IMR-90 (cell line): ENCODE results near the gene GPC6. TPM values are rescaled to one million over a fixed set of nuclear protein-coding genes. Genes with fewer than 3 reads are reported as not detected.

Source experiments
- ATAC-seq: fragments of 200-7000 bp; cut with Tn5 transposase; 2 replicates; pipeline ENCODE4 v1.9.1; 2020; ENCODE audit warnings: low read depth, mild to moderate bottlenecking, moderate library complexity
- BruUV-seq: library from RNA; stranded (reverse); fragments of 400-500 nt; replicated peaks from 2 replicates; lab custom pipeline; 2021; lab: Mats Ljungman, UMichigan
- CTCF ChIA-PET: fragments of 300-600 bp; formaldehyde crosslinking; extraction: SDS; loops from one replicate; lab custom pipeline; 2021; ENCODE audit warnings: antibody characterized with exemption; lab: Yijun Ruan, JAX
- POLR2A ChIA-PET: fragments of 300-600 bp; sonication (Branson Sonifier 250); formaldehyde crosslinking; loops from one replicate; lab custom pipeline; 2022; ENCODE audit warnings: antibody characterized with exemption; ENCODE audit not compliant: unreplicated experiment; lab: Charles Lee
- DNase-seq: peaks from one replicate; pipeline ENCODE4 v3.0.0; 2013
- H2AFZ ChIP-seq: replicated peaks from 2 replicates; pipeline ENCODE3; 2013; ENCODE audit warnings: low read length, mild to moderate bottlenecking; ENCODE audit not compliant: poor library complexity
- H2AK5ac ChIP-seq: 2 replicates; pipeline ENCODE4 v1.6.1; 2013; ENCODE audit warnings: low read depth, low read length, inconsistent platforms
- H2AK9ac ChIP-seq: replicated peaks from 2 replicates; pipeline ENCODE3; 2013; ENCODE audit warnings: mild to moderate bottlenecking, low read depth, low read length, moderate library complexity; ENCODE audit not compliant: poor library complexity
- H2BK120ac ChIP-seq: 2 replicates; pipeline ENCODE4 v1.6.1; 2013; ENCODE audit warnings: low read depth, low read length, inconsistent platforms
- H2BK15ac ChIP-seq: 3 replicates; pipeline ENCODE4 v1.6.1; 2013; ENCODE audit warnings: low read depth, low read length, inconsistent platforms
- H2BK20ac ChIP-seq: 2 replicates; pipeline ENCODE4 v1.6.1; 2013; ENCODE audit warnings: low read depth, mild to moderate bottlenecking, inconsistent platforms, low read length, moderate library complexity
- H2BK5ac ChIP-seq: 2 replicates; pipeline ENCODE4 v1.6.1; 2013; ENCODE audit warnings: mild to moderate bottlenecking, low read depth, low read length, inconsistent platforms; ENCODE audit not compliant: poor library complexity, severe bottlenecking
- H3K14ac ChIP-seq: replicated peaks from 2 replicates; pipeline ENCODE4 v1.6.1; 2013; ENCODE audit warnings: low read depth, low read length, inconsistent platforms
- H3K18ac ChIP-seq: 2 replicates; pipeline ENCODE4 v1.6.1; 2013; ENCODE audit warnings: low read depth, low read length, control low read depth
- H3K23ac ChIP-seq: 2 replicates; pipeline ENCODE4 v1.6.1; 2013; ENCODE audit warnings: low read depth, low read length, inconsistent platforms
- H3K27ac ChIP-seq: 2 replicates; pipeline ENCODE4 v1.5.1; 2013; ENCODE audit warnings: mild to moderate bottlenecking, control low read depth, low read length; ENCODE audit not compliant: insufficient read depth
- H3K27me3 ChIP-seq: 2 replicates; pipeline ENCODE4 v1.6.1; 2013; ENCODE audit warnings: low read length; ENCODE audit not compliant: control insufficient read depth, insufficient read depth
- H3K36me3 ChIP-seq: 2 replicates; pipeline ENCODE4 v1.6.1; 2013; ENCODE audit warnings: low read length, mixed read lengths; ENCODE audit not compliant: control insufficient read depth, insufficient read depth
- H3K4ac ChIP-seq: 2 replicates; pipeline ENCODE4 v1.6.1; 2013; ENCODE audit warnings: low read depth, low read length, inconsistent platforms
- H3K4me1 ChIP-seq: 2 replicates; pipeline ENCODE4 v1.6.1; 2013; ENCODE audit warnings: low read length, mixed read lengths; ENCODE audit not compliant: control insufficient read depth, insufficient read depth
- H3K4me2 ChIP-seq: 2 replicates; pipeline ENCODE4 v1.6.1; 2013; ENCODE audit warnings: low read depth, mild to moderate bottlenecking, control low read depth, low read length, moderate library complexity
- H3K4me3 ChIP-seq: 2 replicates; pipeline ENCODE4 v1.5.1; 2013; ENCODE audit warnings: low read depth, mild to moderate bottlenecking, control low read depth, low read length, moderate library complexity; ENCODE audit not compliant: insufficient read depth
- H3K56ac ChIP-seq: 2 replicates; pipeline ENCODE4 v1.6.1; 2013; ENCODE audit warnings: low read length, inconsistent platforms; ENCODE audit not compliant: insufficient read depth; ENCODE audit errors: extremely low read depth
- H3K79me1 ChIP-seq, 2 experiments: 2 replicates each; pipeline ENCODE4 v1.6.1; 2013; ENCODE audit warnings: low read length in 2 of 2, inconsistent platforms in 1 of 2, low read depth in 1 of 2
- H3K9ac ChIP-seq: 2 replicates; pipeline ENCODE4 v1.6.1; 2013; ENCODE audit warnings: low read depth, low read length, control low read depth
- H3K9me1 ChIP-seq: 2 replicates; pipeline ENCODE4 v1.6.1; 2013; ENCODE audit warnings: low read length, inconsistent platforms; ENCODE audit not compliant: insufficient read depth
- H3K9me3 ChIP-seq: 2 replicates; pipeline ENCODE4 v1.6.1; 2013; ENCODE audit warnings: low read length; ENCODE audit not compliant: control insufficient read depth, insufficient read depth
- H4K20me1 ChIP-seq: 2 replicates; pipeline ENCODE4 v1.6.1; 2013; ENCODE audit warnings: low read length, inconsistent platforms; ENCODE audit not compliant: insufficient read depth
- H4K5ac ChIP-seq: 2 replicates; pipeline ENCODE4 v1.6.1; 2013; ENCODE audit warnings: mild to moderate bottlenecking, low read depth, low read length, control low read depth
- H4K8ac ChIP-seq, 2 experiments: 2 replicates each; pipeline ENCODE4 v1.6.1; 2013; ENCODE audit warnings: low read depth in 2 of 2, low read length in 2 of 2, control low read depth in 1 of 2, inconsistent platforms in 1 of 2
- H4K91ac ChIP-seq: 2 replicates; pipeline ENCODE4 v1.6.1; 2013; ENCODE audit warnings: low read depth, low read length, inconsistent platforms; ENCODE audit not compliant: insufficient read depth
- BHLHE40 ChIP-seq: fragments of 150-350 bp; IDR thresholded peaks from 2 replicates; pipeline ENCODE4 v1.6.1; 2016; ENCODE audit warnings: mild to moderate bottlenecking, low read depth, low read length
- CEBPB ChIP-seq: IDR thresholded peaks from 2 replicates; pipeline ENCODE4 v1.6.1; 2012; ENCODE audit warnings: low read depth, low read length, improper control_type of control experiment
- CHD1 ChIP-seq: IDR thresholded peaks from 2 replicates; pipeline ENCODE4 v1.6.1; 2012; ENCODE audit warnings: low read depth, low read length, improper control_type of control experiment
- ELK1 ChIP-seq: fragments of 150-350 bp; IDR thresholded peaks from 2 replicates; pipeline ENCODE4 v1.6.1; 2016; ENCODE audit warnings: low read depth, mild to moderate bottlenecking, low read length, moderate library complexity, borderline replicate concordance
- FOS ChIP-seq: fragments of 150-350 bp; IDR thresholded peaks from 2 replicates; pipeline ENCODE4 v1.6.1; 2016; ENCODE audit warnings: low read depth, low read length
- MAFK ChIP-seq: IDR thresholded peaks from 2 replicates; pipeline ENCODE4 v1.6.1; 2012; ENCODE audit warnings: low read depth, low read length, improper control_type of control experiment
- MAZ ChIP-seq: IDR thresholded peaks from 2 replicates; pipeline ENCODE4 v1.6.1; 2012; ENCODE audit warnings: low read depth, mild to moderate bottlenecking, low read length, improper control_type of control experiment, moderate library complexity, borderline replicate concordance
- MXI1 ChIP-seq: IDR thresholded peaks from 2 replicates; pipeline ENCODE4 v1.6.1; 2012; ENCODE audit warnings: low read depth, mild to moderate bottlenecking, low read length, moderate library complexity, borderline replicate concordance
- NFE2L2 ChIP-seq: fragments of 150-350 bp; IDR thresholded peaks from 2 replicates; pipeline ENCODE4 v1.6.1; 2016; ENCODE audit warnings: low read depth, mild to moderate bottlenecking, low read length
- POLR2A ChIP-seq: IDR thresholded peaks from 2 replicates; pipeline ENCODE4 v1.6.1; 2012; ENCODE audit warnings: mild to moderate bottlenecking, low read depth, low read length
- RAD21 ChIP-seq: IDR thresholded peaks from 2 replicates; pipeline ENCODE4 v1.6.1; 2012; ENCODE audit warnings: low read length, improper control_type of control experiment
- RCOR1 ChIP-seq: IDR thresholded peaks from 2 replicates; pipeline ENCODE4 v1.6.1; 2012; ENCODE audit warnings: mild to moderate bottlenecking, low read length, improper control_type of control experiment; ENCODE audit not compliant: insufficient replicate concordance
- RFX5 ChIP-seq: IDR thresholded peaks from 2 replicates; pipeline ENCODE4 v1.8.0; 2012; ENCODE audit warnings: low read depth, mild to moderate bottlenecking, low read length, moderate library complexity
- SMC3 ChIP-seq: fragments of 150-350 bp; IDR thresholded peaks from 2 replicates; pipeline ENCODE4 v1.6.1; 2016; ENCODE audit warnings: low read depth, mild to moderate bottlenecking, antibody characterized with exemption, low read length, moderate library complexity
- USF2 ChIP-seq: fragments of 150-350 bp; IDR thresholded peaks from 2 replicates; pipeline ENCODE4 v1.6.1; 2017; ENCODE audit warnings: mild to moderate bottlenecking, antibody characterized with exemption, low read length, low read depth
- WGBS, 2 experiments: methylation state at CpG; one replicate each; pipeline versions ENCODE4 v1.1.5 to v1.1.7; 2013; ENCODE audit warnings: missing lambda C conversion rate in 2 of 2; ENCODE audit not compliant: insufficient read length in 1 of 2; ENCODE audit errors: extremely low coverage in 2 of 2; 5-methylcytosine and 5-hydroxymethylcytosine counted together
- dilution Hi-C: fragments of 300-500 bp; cut with HindIII; formaldehyde crosslinking; loops from one replicate; pipeline ENCODE4 v1.14.3; 2018; ENCODE audit warnings: low sequenced_read_pairs; ENCODE audit not compliant: unreplicated experiment
- in situ Hi-C: fragments of 300-500 bp; cut with MboI; formaldehyde crosslinking; loops from 3 replicates; pipeline ENCODE4 v1.14.3; 2019; ENCODE audit warnings: low sequenced_read_pairs, inconsistent platforms, mixed read lengths
- intact Hi-C: fragments of 100-400 bp; cut with micrococcal nuclease; formaldehyde crosslinking; loops from 2 replicates; pipeline ENCODE4 v1.10.0; 2022
- polyA plus RNA-seq, 3 experiments: library from polyadenylated mRNA; depleted of rRNA; stranded (reverse); fragments of >200 nt; gene quantifications; 2 replicates each; pipeline ENCODE4 v1.2.3, GENCODE V29; 2012; ENCODE audit warnings: low replicate concordance in 1 of 3
- total RNA-seq: library from RNA; depleted of rRNA; stranded (reverse); fragments of >200 nt; gene quantifications from 2 replicates; pipeline ENCODE4 v1.2.3, GENCODE V29; 2012

GPC6 gene
- total and polyA plus RNA-seq, 2 of the 4 experiments (the other 2 are of a cell fraction) = 14.9 to 39.4 TPM

GRCh38 chr13:94267581-94268366, 1041.2 kb downstream of the GPC6 start (continued):
- TF ChIP-seq SMC3 = no peak

- no peak overlapping the region for H3K4ac ChIP-seq
- ATAC-seq (no peak), DNase-seq (peak; percentile 54)
- H4K8ac ChIP-seq = no peak overlapping the region
- no peak overlapping the region for H4K91ac ChIP-seq
- no peaks in the 10 kb centered on the region for H3K27me3 ChIP-seq
- in situ Hi-C loops = no loop called here
- H3K79me1 ChIP-seq = 0 out of 4 replicates have a peak, but pooled peaks cover 0 to 2% of the 10 kb centered on the region in 2 experiments
- dilution Hi-C loops = no loop called here
- no peaks in the 10 kb centered on the region for H3K9me3 ChIP-seq
- H2BK15ac ChIP-seq = no peak overlapping the region
- no peaks in the 10 kb centered on the region for H3K36me3 ChIP-seq
- no peak overlapping the region for H3K23ac ChIP-seq
- no peak overlapping the region for H2BK120ac ChIP-seq
- H3K56ac ChIP-seq = no peak overlapping the region
- no peak overlapping the region for H3K18ac ChIP-seq
- H3K9me1 ChIP-seq = no peaks in the 10 kb centered on the region
- no peak overlapping the region for H3K9ac ChIP-seq
- ChIA-PET CTCF (no interaction called here), POLR2A (no interaction called here)
- WGBS, 2 experiments = no CpG with 5 or more reads among the region's 5 CpGs
- no peak overlapping the region for H2AK9ac ChIP-seq
- no peak overlapping the region for H3K27ac ChIP-seq
- intact Hi-C loops = no loop called here
- no peak overlapping the region for H3K4me2 ChIP-seq
- BruUV-seq = no TSS peak
- H2BK20ac ChIP-seq = no peak overlapping the region
- no peak overlapping the region for H3K4me3 ChIP-seq
- no peak overlapping the region for H4K5ac ChIP-seq
- H2AK5ac ChIP-seq = no peak overlapping the region
- no peak overlapping the region for H2BK5ac ChIP-seq
- no peak overlapping the region for H2AFZ ChIP-seq
- H3K4me1 ChIP-seq = peaks cover 4% of the 10 kb centered on the region
- no peak overlapping the region for H3K14ac ChIP-seq
- no peaks in the 10 kb centered on the region for H4K20me1 ChIP-seq
- TF ChIP-seq NFE2L2 = no peak
- TF ChIP-seq MAFK = no peak
- no peak for TF ChIP-seq MXI1
- TF ChIP-seq ELK1 = no peak
- TF ChIP-seq RCOR1 = no peak
- TF ChIP-seq SMC3 = no peak
- TF ChIP-seq CHD1 = no peak
- no peak for TF ChIP-seq USF2
- no peak for TF ChIP-seq RFX5
- no peak for TF ChIP-seq CEBPB
- no peak for TF ChIP-seq FOS
- TF ChIP-seq RAD21 = no peak
- TF ChIP-seq BHLHE40 = no peak
- no peak for TF ChIP-seq MAZ
- no peak for TF ChIP-seq POLR2A
Measured at GRCh38 chr13:94268661-94269060, 1042.1 kb downstream of the GPC6 start.
